NT2/D1 (cell line): ENCODE measurements around the gene GDPGP1.

ENCODE experiments used
- SUZ12 ChIP-seq: IDR thresholded peaks from 2 replicates; pipeline ENCODE4 v1.6.1; 2011; ENCODE audit not compliant: insufficient read length, insufficient read depth; ENCODE audit errors: extremely low read depth
- ZNF274 ChIP-seq: IDR thresholded peaks from 2 replicates; pipeline ENCODE4 v1.6.1; 2011; ENCODE audit warnings: mild to moderate bottlenecking, low read depth, low read length

GRCh38 chr15:90228960-90229359 is 5.0 kb upstream of the GDPGP1 start:
- TF ChIP-seq ZNF274: no peak
- TF ChIP-seq SUZ12: no peak
